ENCODE measurements around the gene NSD1. TPM values are rescaled to one million over a fixed set of nuclear protein-coding genes. Genes with fewer than 3 reads are reported as not detected.

NSD1 gene
- total and polyA plus RNA-seq, 2 of the 8 experiments (the other 6 are each of a cell fraction or from before 2014, with no cell fraction given) = 22.8 to 168 TPM

DNA sequence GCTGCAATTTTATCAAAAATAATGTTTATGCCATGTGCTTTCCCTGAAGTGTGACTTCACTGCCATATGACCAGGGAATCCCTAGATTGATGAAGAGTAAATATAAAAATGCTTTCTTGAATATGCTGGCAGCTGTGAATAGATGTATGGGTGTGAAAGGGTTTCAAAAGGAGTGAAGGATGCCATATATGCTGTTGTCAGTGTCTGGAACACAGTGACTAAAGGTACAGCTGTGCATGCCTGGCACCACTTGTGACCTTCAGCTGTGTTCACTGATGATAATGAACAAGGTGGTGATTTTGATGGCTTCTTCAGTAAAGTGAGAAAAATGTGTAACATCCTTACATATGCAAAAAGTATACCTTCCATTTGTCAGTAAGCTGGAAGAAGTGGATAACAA is 100.2 kb downstream of the NSD1 start:
- CTCF ChIA-PET (ENCODE audit: partially characterized antibody) = interaction anchor here (0.5 to 1.4 kb wide), 8 partner anchors 13 to 120 kb away, joined by 3 to 6 read pairs (median 3); no protein-coding TSS in a partner anchor
- no peak for FAIRE-seq
- TF ChIP-seq TAF7 (optimal IDR thresholded peaks at IDR 0.05; ENCODE audit: borderline replicate concordance, low read depth, low read length) = no peak
- no peak for TF ChIP-seq POLR2A (IDR thresholded peaks at IDR 0.05; ENCODE audit: control extremely low read depth in 1 of 2, low read depth in 2 of 2, low read length in 2 of 2)
- TF ChIP-seq NRF1 (IDR thresholded peaks at IDR 0.05; ENCODE audit: low read depth, low read length) = no peak
- no peak for TF ChIP-seq TAF1 (IDR thresholded peaks at IDR 0.05; ENCODE audit: low read depth, low read length)
- no peak for TF ChIP-seq SP1 (IDR thresholded peaks at IDR 0.05; ENCODE audit: low read depth, low read length)
- no peak for TF ChIP-seq KDM1A (IDR thresholded peaks at IDR 0.05; ENCODE audit: borderline replicate concordance, low read length)
- no peak for TF ChIP-seq TCF12 (IDR thresholded peaks at IDR 0.05; ENCODE audit: low read depth, low read length)
- no peak for TF ChIP-seq JUN (IDR thresholded peaks at IDR 0.05; ENCODE audit: low read depth, low read length)
- TF ChIP-seq POU5F1 (IDR thresholded peaks at IDR 0.05; ENCODE audit: low read depth, low read length) = no peak
- TF ChIP-seq SIRT6 (IDR thresholded peaks at IDR 0.05; ENCODE audit: low read length) = no peak
- TF ChIP-seq CTCF (IDR thresholded peaks at IDR 0.05; ENCODE audit: control extremely low read depth in 1 of 3, insufficient read depth in 1 of 3, low read depth in 1 of 3, low read length in 3 of 3) = no peak
- no peak for TF ChIP-seq FOSL1 (IDR thresholded peaks at IDR 0.05; ENCODE audit: insufficient read depth, low read depth, low read length)
- no peak for TF ChIP-seq RFX5 (IDR thresholded peaks at IDR 0.05; ENCODE audit: borderline replicate concordance, low read depth, low read length)
- TF ChIP-seq PHF8 (conservative IDR thresholded peaks at IDR 0.05; ENCODE audit: low read depth, low read length) = no peak

More for the DNA sequence above, 100.2 kb downstream of the NSD1 start:
- no peak overlapping the region for H3K23ac ChIP-seq (ENCODE audit: insufficient read length)
- no peak overlapping the region for H3K18ac ChIP-seq (ENCODE audit: extremely low read depth, low read length)
- no peak overlapping the region for H4K5ac ChIP-seq (ENCODE audit: insufficient read length, low read depth, low read length)
- peaks cover 2 to 43% (median 23%) of the 10 kb centered on the region in 4 experiments for H3K36me3 ChIP-seq (ENCODE audit: control insufficient read depth in 2 of 4, insufficient read depth in 4 of 4, low read length in 3 of 4)
- H2BK15ac ChIP-seq (ENCODE audit: low read length) = no peak overlapping the region
- H2AFZ ChIP-seq (ENCODE audit: low read length) = no peak overlapping the region
- no peaks in the 10 kb centered on the region for H3K9me3 ChIP-seq (ENCODE audit: insufficient read depth in 2 of 2, low read depth in 1 of 2, low read length in 1 of 2)
- no peak overlapping the region for H3K14ac ChIP-seq (ENCODE audit: insufficient read length)
- H4K20me1 ChIP-seq (replicated peaks in 1 of 2; ENCODE audit: control insufficient read depth in 1 of 2, insufficient read depth in 2 of 2, low read length in 2 of 2) = peaks cover 2 to 3% of the 10 kb centered on the region in 2 experiments
- H3K79me2 ChIP-seq (ENCODE audit: control insufficient read depth in 1 of 2, insufficient read depth in 2 of 2, low read length in 2 of 2) = peaks cover 0 to 63% of the 10 kb centered on the region in 2 experiments; a peak in 3 of 4 replicates
- POLR2A ChIA-PET (ENCODE audit: partially characterized antibody) = interaction anchor here (1.1 to 1.9 kb wide), 4 partner anchors 24 to 102 kb away, joined by 3 to 7 read pairs (median 4); partner anchors contain the start of gene NSD1
- H3K4ac ChIP-seq (replicated peaks; ENCODE audit: insufficient read length, low read depth, low read length) = no peak overlapping the region
- H3K4me3 ChIP-seq (ENCODE audit: extremely low read depth in 1 of 4, insufficient read depth in 2 of 4, low read depth in 3 of 4, low read length in 4 of 4) = no peak overlapping the region
- H3K4me1 ChIP-seq (replicated peaks in 1 of 4; ENCODE audit: control insufficient read depth in 3 of 4, insufficient read depth in 4 of 4, low read length in 3 of 4) = peaks cover 0 to 2% (median 0%) of the 10 kb centered on the region in 4 experiments; a peak in 1 of 7 replicates
- H2BK5ac ChIP-seq (ENCODE audit: low read depth, low read length) = no peak overlapping the region
- H3K56ac ChIP-seq (replicated peaks; ENCODE audit: insufficient read length, low read depth, low read length) = no peak overlapping the region
- H3K27ac ChIP-seq (ENCODE audit: low read depth, low read length) = no peak overlapping the region
- no peak overlapping the region for H3K4me2 ChIP-seq (ENCODE audit: insufficient read depth in 1 of 2, low read depth in 2 of 2, low read length in 2 of 2)
- H2BK20ac ChIP-seq (ENCODE audit: low read length) = no peak overlapping the region
- H3K23me2 ChIP-seq (ENCODE audit: low read depth, low read length) = no peaks in the 10 kb centered on the region
- no peak for DNase-seq (ENCODE audit: low read depth in 1 of 2, low spot score in 2 of 2)
- H3K27me3 ChIP-seq (replicated peaks in 1 of 4; ENCODE audit: control insufficient read depth in 3 of 4, extremely low read depth in 1 of 4, insufficient read depth in 3 of 4, low read length in 3 of 4) = no peaks in the 10 kb centered on the region
- peaks cover 6% of the 10 kb centered on the region; the same call in 1 of the 2 replicates for H3K79me1 ChIP-seq (ENCODE audit: low read depth, low read length)
- H4K8ac ChIP-seq (ENCODE audit: extremely low read depth, insufficient read depth, low read length) = no peak overlapping the region
- no peak overlapping the region for H4K91ac ChIP-seq (replicated peaks; ENCODE audit: insufficient read length, low read length)
- H2BK12ac ChIP-seq (ENCODE audit: low read depth, low read length) = no peak overlapping the region
- no peak overlapping the region; a peak in 1 of 7 replicates for H3K9ac ChIP-seq (replicated peaks in 1 of 4; ENCODE audit: extremely low read depth in 1 of 4, low read depth in 3 of 4, low read length in 3 of 4)
- H2AK5ac ChIP-seq (ENCODE audit: low read depth, low read length) = no peak overlapping the region
- H2BK120ac ChIP-seq (replicated peaks; ENCODE audit: low read depth, low read length) = no peak overlapping the region
